Keratinocyte (primary cell): ENCODE results near the gene KSR2. TPM values are rescaled to one million over a fixed set of nuclear protein-coding genes. Genes with fewer than 3 reads are reported as not detected.

Source experiments
- DNase-seq: peaks from one replicate; pipeline ENCODE4 v3.0.0-alpha.2; 2011; ENCODE audit warnings: low read depth, missing footprints, low spot score
- FAIRE-seq: peaks from 2 replicates; lab custom pipeline; 2011; peaks lifted over from hg19 to GRCh38; lab: Jason Lieb, UNC
- H2AFZ ChIP-seq: 2 replicates; pipeline ENCODE4 v1.6.0; 2012; ENCODE audit warnings: low read length, control low read depth, inconsistent platforms; ENCODE audit not compliant: control insufficient read depth
- H3K27ac ChIP-seq: 2 replicates; pipeline ENCODE4 v1.5.1; 2011; ENCODE audit warnings: low read length; ENCODE audit not compliant: control insufficient read depth, insufficient read depth
- H3K27me3 ChIP-seq: 3 replicates; pipeline ENCODE4 v1.6.0; 2011; ENCODE audit warnings: low read length; ENCODE audit not compliant: control insufficient read depth, insufficient read depth; ENCODE audit errors: extremely low read depth
- H3K36me3 ChIP-seq, 2 experiments: 2 replicates in 1 of 2; 3 replicates in 1 of 2; pipeline ENCODE4 v1.5.1; 2011; ENCODE audit warnings: low read length in 2 of 2, mild to moderate bottlenecking in 1 of 2; ENCODE audit not compliant: control insufficient read depth in 2 of 2, insufficient read depth in 2 of 2; ENCODE audit errors: extremely low read depth in 1 of 2
- H3K4me1 ChIP-seq: 3 replicates; pipeline ENCODE4 v1.5.1; 2011; ENCODE audit warnings: low read length; ENCODE audit not compliant: control insufficient read depth, insufficient read depth; ENCODE audit errors: extremely low read depth
- H3K4me2 ChIP-seq: 3 replicates; pipeline ENCODE4 v1.6.0; 2011; ENCODE audit warnings: low read depth, low read length; ENCODE audit not compliant: control insufficient read depth, insufficient read depth; ENCODE audit errors: extremely low read depth
- H3K4me3 ChIP-seq, 3 experiments: fragments of 200-600 bp in 1 of 3; sonication (generic) in 1 of 3; 2 replicates in 2 of 3; 3 replicates in 1 of 3; pipeline ENCODE4 v1.5.1; 2011 to 2016; ENCODE audit warnings: low read length in 3 of 3, mild to moderate bottlenecking in 3 of 3, control low read depth in 2 of 3, inconsistent platforms in 1 of 3, low read depth in 1 of 3, mixed read lengths in 1 of 3, mixed run types in 1 of 3, moderate library complexity in 1 of 3; ENCODE audit not compliant: control insufficient read depth in 2 of 3, insufficient read depth in 2 of 3; ENCODE audit errors: extremely low read depth in 1 of 3
- H3K79me2 ChIP-seq: 2 replicates; pipeline ENCODE4 v1.6.0; 2012; ENCODE audit warnings: low read length; ENCODE audit not compliant: control insufficient read depth, insufficient read depth
- H3K9ac ChIP-seq: 3 replicates; pipeline ENCODE4 v1.6.0; 2011; ENCODE audit warnings: low read length; ENCODE audit not compliant: control insufficient read depth, insufficient read depth; ENCODE audit errors: extremely low read depth
- H3K9me1 ChIP-seq: 3 replicates; pipeline ENCODE4 v1.6.0; 2011; ENCODE audit warnings: low read length; ENCODE audit not compliant: control insufficient read depth, insufficient read depth; ENCODE audit errors: extremely low read depth
- H3K9me3 ChIP-seq: 2 replicates; pipeline ENCODE4 v1.5.1; 2012; ENCODE audit warnings: low read depth, low read length; ENCODE audit not compliant: control insufficient read depth
- H4K20me1 ChIP-seq: 3 replicates; pipeline ENCODE4 v1.6.0; 2011; ENCODE audit warnings: low read length; ENCODE audit not compliant: control insufficient read depth, insufficient read depth; ENCODE audit errors: extremely low read depth
- EZH2 ChIP-seq: IDR thresholded peaks from one replicate; pipeline ENCODE4 v1.6.1; 2012; ENCODE audit warnings: inconsistent platforms, mild to moderate bottlenecking, low read length, moderate library complexity
- dilution Hi-C: fragments of 300-500 bp; cut with MboI; formaldehyde crosslinking; loops from one replicate; pipeline ENCODE4 v1.7.0; 2020; ENCODE audit warnings: low sequenced_read_pairs; ENCODE audit not compliant: extremely low pct_ligation_motif_present
- polyA plus RNA-seq, 5 experiments: library from polyadenylated mRNA; depleted of rRNA in 3 of 5; stranded (reverse) in 3 of 5; stranded (forward) in 1 of 5; unstranded in 1 of 5; fragments of >200 nt; gene quantifications; 1 replicate in 1 of 5; 2 replicates in 3 of 5; 3 replicates in 1 of 5; pipeline versions ENCODE4 v1.2.1 to v1.2.3, GENCODE V29; 2011 to 2012; ENCODE audit warnings: missing spikeins in 2 of 5, low read depth in 1 of 5, low replicate concordance in 1 of 5
- TF ChIP-seq, protein P1 (sequence below), 3 experiments: IDR thresholded peaks in 1 of 3; conservative IDR thresholded peaks in 1 of 3; optimal IDR thresholded peaks in 1 of 3; 2 replicates in 2 of 3; 3 replicates in 1 of 3; pipeline versions ENCODE3 to v1.5.1; 2011; ENCODE audit warnings: low read length in 3 of 3, mild to moderate bottlenecking in 3 of 3, moderate library complexity in 2 of 3, control low read depth in 1 of 3, inconsistent platforms in 1 of 3; ENCODE audit not compliant: insufficient read depth in 2 of 3; ENCODE audit errors: extremely low read depth in 1 of 3

KSR2 gene
- polyA plus RNA-seq, 1 donor (not counting 4 experiments of a cell fraction or from before 2014, with no cell fraction given) = 0.01 TPM

DNA sequence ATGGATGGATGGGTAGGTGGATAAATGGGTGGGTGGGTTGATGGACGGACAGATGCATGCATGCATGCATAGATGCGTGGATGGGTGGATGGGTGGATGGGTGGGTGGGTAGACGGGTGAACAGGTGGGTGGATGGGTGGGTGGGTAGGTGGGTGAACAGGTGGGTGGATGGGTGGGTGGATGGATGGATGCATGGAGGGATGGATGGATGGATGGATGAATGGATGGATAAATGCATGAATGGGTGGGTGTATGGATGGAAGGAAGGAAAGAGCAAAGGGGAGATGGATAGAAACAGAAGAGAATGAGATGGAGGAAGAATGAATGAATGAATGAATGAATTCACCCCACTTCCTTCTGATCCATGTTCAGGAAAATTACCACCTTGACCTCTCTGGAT, 143.0 kb downstream of the KSR2 start:
- dilution Hi-C loops = loop anchor here (25.0 kb wide), 1 partner anchor 464 kb away; the partner anchor contains the start of gene NOS1
- no peak for FAIRE-seq

DNA sequence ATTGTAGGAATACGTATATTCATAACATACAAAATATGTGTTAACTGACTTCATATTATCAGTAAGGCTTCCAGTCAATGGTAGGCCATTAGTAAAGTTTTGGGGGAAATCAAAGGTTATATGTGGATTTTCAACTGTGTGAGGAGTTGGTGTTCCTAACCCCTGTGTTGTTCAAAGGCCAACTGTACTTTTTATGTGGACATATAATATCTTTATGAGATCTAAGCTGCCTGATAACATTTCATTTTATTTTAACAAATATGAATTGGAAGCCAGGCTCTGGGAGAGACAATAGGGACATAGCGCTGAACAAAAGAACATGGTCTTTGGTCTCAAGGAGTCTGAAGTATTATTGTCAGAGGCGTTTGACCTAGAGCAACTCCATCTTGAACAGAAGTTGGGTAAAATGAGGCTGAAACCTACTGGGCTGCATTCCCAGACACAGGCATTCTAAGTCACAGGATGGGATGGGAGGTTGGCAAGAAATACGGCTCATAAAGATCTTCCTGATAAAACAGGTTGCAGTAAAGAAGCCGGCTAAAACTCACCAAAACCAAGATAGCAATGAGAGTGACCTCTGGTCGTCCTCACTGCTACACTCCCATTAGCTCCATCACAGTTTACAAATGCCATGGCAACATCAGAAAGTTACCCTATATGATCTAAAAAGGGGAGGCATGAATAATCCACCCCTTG, 147.2 kb downstream of the KSR2 start:
- Histone ChIP-seq H3K9ac (no peak overlapping the region), H3K4me1 (no peaks in the 10 kb centered on the region), H3K27me3 (no peaks in the 10 kb centered on the region), H4K20me1 (no peaks in the 10 kb centered on the region), H3K4me3 (no peak overlapping the region), H3K79me2 (no peaks in the 10 kb centered on the region), H3K27ac (no peak overlapping the region), H3K9me3 (no peaks in the 10 kb centered on the region), H3K4me2 (no peak overlapping the region), H3K36me3 (no peaks in the 10 kb centered on the region), H2AFZ (no peak overlapping the region), H3K9me1 (no peaks in the 10 kb centered on the region)
- dilution Hi-C loops = no loop called here
- DNase-seq (no peak), FAIRE-seq (no peak)
- TF ChIP-seq, protein P1, sequence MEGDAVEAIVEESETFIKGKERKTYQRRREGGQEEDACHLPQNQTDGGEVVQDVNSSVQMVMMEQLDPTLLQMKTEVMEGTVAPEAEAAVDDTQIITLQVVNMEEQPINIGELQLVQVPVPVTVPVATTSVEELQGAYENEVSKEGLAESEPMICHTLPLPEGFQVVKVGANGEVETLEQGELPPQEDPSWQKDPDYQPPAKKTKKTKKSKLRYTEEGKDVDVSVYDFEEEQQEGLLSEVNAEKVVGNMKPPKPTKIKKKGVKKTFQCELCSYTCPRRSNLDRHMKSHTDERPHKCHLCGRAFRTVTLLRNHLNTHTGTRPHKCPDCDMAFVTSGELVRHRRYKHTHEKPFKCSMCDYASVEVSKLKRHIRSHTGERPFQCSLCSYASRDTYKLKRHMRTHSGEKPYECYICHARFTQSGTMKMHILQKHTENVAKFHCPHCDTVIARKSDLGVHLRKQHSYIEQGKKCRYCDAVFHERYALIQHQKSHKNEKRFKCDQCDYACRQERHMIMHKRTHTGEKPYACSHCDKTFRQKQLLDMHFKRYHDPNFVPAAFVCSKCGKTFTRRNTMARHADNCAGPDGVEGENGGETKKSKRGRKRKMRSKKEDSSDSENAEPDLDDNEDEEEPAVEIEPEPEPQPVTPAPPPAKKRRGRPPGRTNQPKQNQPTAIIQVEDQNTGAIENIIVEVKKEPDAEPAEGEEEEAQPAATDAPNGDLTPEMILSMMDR (optimal IDR thresholded peaks at IDR 0.05 in 1 of 3, IDR thresholded peaks at IDR 0.05 in 1 of 3, conservative IDR thresholded peaks at IDR 0.05 in 1 of 3; ENCODE audit: extremely low read depth in 1 of 3, insufficient read depth in 2 of 3, low read length in 3 of 3) = no peak
- no peak for TF ChIP-seq EZH2

More for the DNA sequence above, 143.0 kb downstream of the KSR2 start:
- Histone ChIP-seq H3K9me3 (peaks cover 4% of the 10 kb centered on the region), H2AFZ (no peak overlapping the region), H3K27ac (no peak overlapping the region), H3K4me2 (no peak overlapping the region), H3K27me3 (no peaks in the 10 kb centered on the region), H3K4me1 (no peaks in the 10 kb centered on the region), H3K79me2 (no peaks in the 10 kb centered on the region), H3K9me1 (no peaks in the 10 kb centered on the region), H4K20me1 (no peaks in the 10 kb centered on the region), H3K4me3 (no peak overlapping the region), H3K36me3 (no peaks in the 10 kb centered on the region), H3K9ac (no peak overlapping the region)
- TF ChIP-seq, protein P1 (optimal IDR thresholded peaks at IDR 0.05 in 1 of 3, IDR thresholded peaks at IDR 0.05 in 1 of 3, conservative IDR thresholded peaks at IDR 0.05 in 1 of 3; ENCODE audit: extremely low read depth in 1 of 3, insufficient read depth in 2 of 3, low read length in 3 of 3) = no peak
- TF ChIP-seq EZH2 = no peak
- no peak for DNase-seq
